Small intestine (tissue), 7 donors: ENCODE data around the gene OPN3. TPM values are rescaled to one million over a fixed set of nuclear protein-coding genes. Genes with fewer than 3 reads are reported as not detected.
"Not testable (repeated sequence)": the region's sequence is repeated elsewhere in the genome, so short reads cannot be mapped to it uniquely, and the experiment has no call there.

Experiments used
- DNase-seq, 2 donors: peaks; one replicate each; pipeline versions ENCODE4 v3.0.0 to v3.0.0-alpha.2; 2013
- FAIRE-seq: peaks from 2 replicates; lab custom pipeline; 2012; peaks lifted over from hg19 to GRCh38; lab: Jason Lieb, UNC
- H3K27ac ChIP-seq, 3 donors: one replicate each; pipeline ENCODE4 v1.5.1; 2013; ENCODE audit warnings: low read length in 2 of 3, mild to moderate bottlenecking in 2 of 3, control low read depth in 1 of 3, inconsistent platforms in 1 of 3, low read depth in 1 of 3, moderate library complexity in 1 of 3
- H3K27me3 ChIP-seq, 3 donors: one replicate each; pipeline ENCODE4 v1.6.1; 2013; ENCODE audit warnings: low read length in 3 of 3, inconsistent platforms in 1 of 3; ENCODE audit not compliant: control insufficient read depth in 3 of 3, insufficient read depth in 3 of 3
- H3K36me3 ChIP-seq, 3 donors: one replicate each; pipeline ENCODE4 v1.6.1; 2013; ENCODE audit warnings: low read length in 3 of 3, inconsistent platforms in 1 of 3, low read depth in 1 of 3, mild to moderate bottlenecking in 1 of 3, moderate library complexity in 1 of 3; ENCODE audit not compliant: control insufficient read depth in 3 of 3, insufficient read depth in 2 of 3
- H3K4me1 ChIP-seq, 3 donors: one replicate each; pipeline ENCODE4 v1.6.1; 2013; ENCODE audit warnings: low read length in 2 of 3, inconsistent platforms in 1 of 3, low read depth in 1 of 3, mild to moderate bottlenecking in 1 of 3, moderate library complexity in 1 of 3; ENCODE audit not compliant: control insufficient read depth in 3 of 3, insufficient read depth in 2 of 3
- H3K4me3 ChIP-seq, 3 donors: one replicate each; pipeline ENCODE4 v1.5.1; 2013; ENCODE audit warnings: low read length in 3 of 3, control low read depth in 1 of 3, inconsistent platforms in 1 of 3, low read depth in 1 of 3, mild to moderate bottlenecking in 1 of 3, moderate library complexity in 1 of 3
- H3K9me3 ChIP-seq, 2 donors: one replicate each; pipeline ENCODE4 v1.6.1; 2013; ENCODE audit warnings: low read depth in 1 of 2, low read length in 1 of 2; ENCODE audit not compliant: control insufficient read depth in 2 of 2, insufficient read depth in 1 of 2
- WGBS, 3 donors: extraction: QIAGEN DNeasy Blood & Tissue Kit; methylation state at CpG; one replicate each; pipeline ENCODE4 v1.1.7; 2013; 5-methylcytosine and 5-hydroxymethylcytosine counted together
- polyA plus RNA-seq, 4 donors: library from polyadenylated mRNA; stranded (reverse) in 3 of 4; unstranded in 1 of 4; fragments of 200-250 nt in 3 of 4; fragments of 120-200 nt in 1 of 4; gene quantifications; one replicate each; pipeline versions ENCODE4 v1.2.1 to v1.2.3, GENCODE V29; 2013
- donor health status: healthy with polysubstance abuse.
- donor health status: control.
- donor health status: control.
- donor health status: Bipolar disorder and iron deficiency.
- donor health status: healthy.

The OPN3 gene
- polyA plus RNA-seq, 4 donors = 5.0 to 27.9 (median 8.6) TPM

DNA sequence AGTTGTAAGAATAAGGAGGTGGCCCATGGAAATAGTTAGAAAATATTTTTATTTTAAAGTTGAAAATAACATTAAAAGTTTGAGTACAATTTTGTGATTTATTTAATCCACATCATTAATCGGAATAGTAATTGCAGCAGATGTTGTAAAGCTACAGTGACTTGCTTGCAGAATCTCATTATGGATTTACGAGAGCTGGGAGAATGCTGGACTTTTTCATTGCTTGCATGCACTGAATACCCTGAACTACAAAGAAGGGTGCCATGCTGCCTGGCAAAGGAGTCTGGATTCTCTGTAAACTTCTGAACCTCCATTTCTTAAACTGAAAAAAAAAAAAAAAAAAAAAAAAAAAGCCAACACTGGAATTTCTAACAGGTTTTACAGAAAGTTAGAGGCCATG lies 38.4 kb upstream of the OPN3 start:
- Histone ChIP-seq H3K27me3 (no peaks in the 10 kb centered on the region), H3K4me1 (no peaks in the 10 kb centered on the region), H3K9me3 (no peaks in the 10 kb centered on the region), H3K36me3 (no peaks in the 10 kb centered on the region), H3K4me3 (no peak overlapping the region), H3K27ac (no peak overlapping the region)
- DNase-seq = no peak
- 69 to 89% (median 79%) methylated on average over 2 of the region's 2 CpGs for WGBS, 3 donors
- no peak for FAIRE-seq

DNA sequence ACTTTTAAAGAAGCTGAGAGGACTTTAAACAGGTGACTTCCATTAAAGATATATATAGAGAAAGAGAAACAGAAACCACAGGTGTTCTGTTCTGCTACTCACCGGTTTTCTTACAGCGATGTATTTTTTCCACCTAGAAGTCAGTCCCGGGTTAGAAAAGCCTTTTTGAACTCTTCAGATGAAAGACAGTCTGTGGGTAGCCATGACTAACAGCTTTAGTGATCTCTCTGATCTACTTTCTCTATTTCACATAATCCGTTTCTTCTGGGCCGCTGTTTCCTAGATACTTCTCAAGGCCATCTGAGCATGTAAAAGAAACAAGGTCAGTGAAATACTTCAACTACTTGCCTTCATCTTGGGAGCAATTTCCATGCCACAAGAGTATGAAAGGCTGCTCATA lies 37.0 kb upstream of the OPN3 start:
- Histone ChIP-seq H3K36me3 (no peaks in the 10 kb centered on the region), H3K27me3 (peaks cover 0 to 3% (median 0%) of the 10 kb centered on the region in 3 donors), H3K27ac (peak overlapping the region in 1 of 3 donors; percentile 65), H3K4me3 (no peak overlapping the region), H3K9me3 (no peaks in the 10 kb centered on the region), H3K4me1 (no peaks in the 10 kb centered on the region)
- peak; percentile 1 to 13 for DNase-seq
- no peak for FAIRE-seq
- WGBS, 3 donors = 20 to 59% (median 21%) methylated on average over 5 of the region's 5 CpGs

GRCh38 chr1:241675983-241676382 lies 35.8 kb upstream of the OPN3 start:
- Histone ChIP-seq H3K4me3 (no peak overlapping the region), H3K27me3 (peaks cover 0 to 3% (median 0%) of the 10 kb centered on the region in 3 donors), H3K9me3 (no peaks in the 10 kb centered on the region), H3K27ac (no peak overlapping the region), H3K36me3 (no peaks in the 10 kb centered on the region), H3K4me1 (no peaks in the 10 kb centered on the region)
- 68 to 75% (median 69%) methylated on average over 4 of the region's 4 CpGs for WGBS, 3 donors
- FAIRE-seq = no peak
- DNase-seq = no peak

GRCh38 chr1:241674805-241675384 lies 34.7 kb upstream of the OPN3 start:
- WGBS, 3 donors = 96 to 98% (median 97%) methylated on average over 1 of the region's 1 CpG
- FAIRE-seq = no peak
- H3K27ac ChIP-seq = no peak overlapping the region

GRCh38 chr1:241672301-241672700 lies 32.1 kb upstream of the OPN3 start:
- DNase-seq (no peak), FAIRE-seq (no peak)
- Histone ChIP-seq H3K4me3 (no peak overlapping the region), H3K36me3 (no peaks in the 10 kb centered on the region), H3K9me3 (no peaks in the 10 kb centered on the region), H3K27ac (no peak overlapping the region), H3K4me1 (no peaks in the 10 kb centered on the region), H3K27me3 (peaks cover 0 to 3% (median 0%) of the 10 kb centered on the region in 3 donors)
- 48 to 66% (median 53%) methylated on average over 1 of the region's 1 CpG for WGBS, 3 donors

More at GRCh38 chr1:241674805-241675384, 34.7 kb upstream of the OPN3 start:
- Histone ChIP-seq H3K9me3 (no peaks in the 10 kb centered on the region), H3K4me1 (no peaks in the 10 kb centered on the region), H3K27me3 (peaks cover 0 to 3% (median 0%) of the 10 kb centered on the region in 3 donors), H3K36me3 (no peaks in the 10 kb centered on the region), H3K4me3 (no peak overlapping the region)
- DNase-seq = no peak

DNA sequence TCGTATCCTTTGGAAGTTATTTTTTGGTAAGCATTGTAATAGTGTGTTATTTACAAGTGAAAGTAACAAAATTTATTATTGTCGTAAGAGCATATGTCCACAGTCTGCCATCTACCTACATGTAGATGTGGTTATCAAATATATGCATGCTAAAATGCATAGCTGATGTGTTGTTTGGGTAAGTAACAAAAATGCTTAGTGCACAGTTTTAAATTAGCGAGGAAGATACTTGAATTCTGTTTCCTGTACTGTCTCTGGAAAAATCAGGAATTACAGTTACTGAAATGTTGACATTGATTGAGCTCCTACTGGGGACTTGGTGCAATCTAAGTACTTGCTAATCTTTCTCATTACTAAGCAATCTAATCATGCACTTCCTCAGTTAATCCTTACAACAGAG lies 26.2 kb upstream of the OPN3 start:
- WGBS, 3 donors = 86 to 92% (median 87%) methylated on average over 3 of the region's 3 CpGs

DNA sequence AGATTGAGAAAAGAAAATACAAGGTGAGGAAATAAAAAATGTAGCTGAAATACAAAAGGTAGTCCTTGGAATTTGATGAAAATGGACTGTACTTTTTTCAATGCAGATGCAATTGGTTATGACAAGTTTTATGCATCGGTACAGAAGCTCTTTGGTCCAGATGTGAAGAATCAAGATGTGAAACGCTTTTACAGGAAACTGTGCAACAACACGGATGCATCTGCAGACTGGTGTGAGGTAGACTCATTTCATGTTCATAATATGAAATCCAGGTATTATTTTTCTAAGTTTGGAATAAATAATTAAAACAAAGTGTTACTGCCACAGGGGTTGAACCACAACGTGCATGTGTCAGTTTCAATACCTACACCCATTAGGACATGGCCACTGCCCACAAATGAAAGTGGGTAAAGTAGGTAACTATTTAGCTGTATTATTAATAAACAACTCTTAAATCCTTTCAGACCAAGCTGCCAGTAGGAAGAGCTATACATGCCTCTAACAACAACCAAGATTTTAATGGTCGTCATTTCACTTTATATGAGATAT lies 20.3 kb upstream of the OPN3 start:
- H3K27ac ChIP-seq = no peak overlapping the region
- no peaks in the 10 kb centered on the region for H3K27me3 ChIP-seq
- WGBS, 3 donors = 81 to 92% (median 89%) methylated on average over 5 of the region's 5 CpGs
- no peak overlapping the region for H3K4me3 ChIP-seq
- DNase-seq (no peak), FAIRE-seq (no peak)
- H3K4me1 ChIP-seq = no peaks in the 10 kb centered on the region
- H3K36me3 ChIP-seq = no peaks in the 10 kb centered on the region
- peaks cover 0 to 2% of the 10 kb centered on the region in 2 donors for H3K9me3 ChIP-seq

More for the DNA sequence above, 26.2 kb upstream of the OPN3 start:
- no peak overlapping the region for H3K27ac ChIP-seq
- no peaks in the 10 kb centered on the region for H3K36me3 ChIP-seq
- no peaks in the 10 kb centered on the region for H3K27me3 ChIP-seq
- no peak overlapping the region for H3K4me3 ChIP-seq
- no peaks in the 10 kb centered on the region for H3K9me3 ChIP-seq
- DNase-seq = no peak
- no peak for FAIRE-seq
- no peaks in the 10 kb centered on the region for H3K4me1 ChIP-seq

GRCh38 chr1:241659016-241659415 lies 18.8 kb upstream of the OPN3 start:
- H3K27ac ChIP-seq, H3K4me1 ChIP-seq, DNase-seq, FAIRE-seq, H3K4me3 ChIP-seq, H3K27me3 ChIP-seq, H3K9me3 ChIP-seq, H3K36me3 ChIP-seq: not testable (repeated sequence)
- WGBS, 3 donors = 91 to 92% (median 91%) methylated on average over 2 of the region's 2 CpGs
